Activated T-cell treated with anti-CD3 and anti-CD28 coated beads, Interleukin-2, amount 50 U/mL, for 72 hours (primary cell): ENCODE results near the gene RSPH1. TPM values are rescaled to one million over a fixed set of nuclear protein-coding genes. Genes with fewer than 3 reads are reported as not detected.

ENCODE experiments used
- ATAC-seq, 2 donors: fragments of 150-1000 bp; cut with Tn5 transposase; replicated peaks in 1 of 2; 2 replicates each; pipeline ENCODE4 v1.10.0; 2021; ENCODE audit warnings: moderate library complexity in 2 of 2, mild to moderate bottlenecking in 1 of 2
- DNase-seq, 2 donors: peaks; one replicate each; pipeline ENCODE4 v3.0.0; 2021 to 2022; ENCODE audit warnings: mixed read lengths in 1 of 2
- H3K27ac Mint-ChIP-seq: one replicate; pipeline ENCODE4 v1.8.0; 2022; ENCODE audit warnings: mild to moderate bottlenecking, moderate library complexity, mixed read lengths
- H3K27me3 Mint-ChIP-seq: one replicate; pipeline ENCODE4 v1.8.0; 2022; ENCODE audit warnings: low read depth, mixed read lengths
- H3K36me3 Mint-ChIP-seq, 2 donors: one replicate each; pipeline ENCODE4 v1.8.0; 2022; ENCODE audit warnings: mixed read lengths in 2 of 2, mild to moderate bottlenecking in 1 of 2; ENCODE audit not compliant: insufficient read depth in 2 of 2
- H3K4me1 Mint-ChIP-seq: one replicate; pipeline ENCODE4 v1.8.0; 2022; ENCODE audit warnings: low read depth, mixed read lengths
- H3K4me3 Mint-ChIP-seq, 2 donors: one replicate each; pipeline ENCODE4 v1.8.0; 2022; ENCODE audit warnings: mild to moderate bottlenecking in 2 of 2, mixed read lengths in 2 of 2, moderate library complexity in 2 of 2
- H3K9me3 Mint-ChIP-seq, 2 donors: one replicate each; pipeline ENCODE4 v1.8.0; 2022; ENCODE audit warnings: mixed read lengths in 2 of 2
- total RNA-seq, 2 donors: library from RNA; stranded (reverse); gene quantifications; one replicate each; pipeline ENCODE4 v1.2.3, GENCODE V29; 2022

Gene RSPH1
- total RNA-seq, 2 donors from 2014 or later = 0.19 to 0.36 TPM

DNA sequence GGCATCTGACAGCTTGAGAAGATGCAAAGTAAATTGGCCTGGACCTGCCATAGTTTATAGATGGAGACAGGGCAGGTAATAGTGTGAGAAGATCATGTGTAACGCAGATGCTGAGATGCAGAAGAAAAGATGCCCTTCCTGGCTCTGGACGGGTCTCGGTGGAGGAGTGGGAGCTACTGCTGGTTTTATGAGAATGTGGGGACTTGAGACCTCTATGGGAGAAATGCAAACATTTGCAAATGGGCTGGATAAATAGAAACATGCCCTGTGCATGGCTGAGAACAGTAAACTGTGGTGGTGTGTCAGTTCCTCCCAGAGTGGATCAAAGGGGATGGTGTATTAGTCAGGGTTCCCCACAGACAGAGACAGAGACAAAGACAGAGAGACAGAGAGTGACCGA, 70.4 kb downstream of the RSPH1 start:
- Mint-ChIP-seq H3K9me3 (peaks cover 0 to 1% of the 10 kb centered on the region in 2 donors), H3K36me3 (peaks cover 19 to 45% of the 10 kb centered on the region in 2 donors), H3K27ac (peak overlapping the region; percentile 38), H3K4me1 (peaks cover 71% of the 10 kb centered on the region), H3K27me3 (no peaks in the 10 kb centered on the region), H3K4me3 (peak overlapping the region; percentile 68)
- ATAC-seq (peak; percentile 69 to 74), DNase-seq (peak in 1 of 2 donors; percentile 46)

DNA sequence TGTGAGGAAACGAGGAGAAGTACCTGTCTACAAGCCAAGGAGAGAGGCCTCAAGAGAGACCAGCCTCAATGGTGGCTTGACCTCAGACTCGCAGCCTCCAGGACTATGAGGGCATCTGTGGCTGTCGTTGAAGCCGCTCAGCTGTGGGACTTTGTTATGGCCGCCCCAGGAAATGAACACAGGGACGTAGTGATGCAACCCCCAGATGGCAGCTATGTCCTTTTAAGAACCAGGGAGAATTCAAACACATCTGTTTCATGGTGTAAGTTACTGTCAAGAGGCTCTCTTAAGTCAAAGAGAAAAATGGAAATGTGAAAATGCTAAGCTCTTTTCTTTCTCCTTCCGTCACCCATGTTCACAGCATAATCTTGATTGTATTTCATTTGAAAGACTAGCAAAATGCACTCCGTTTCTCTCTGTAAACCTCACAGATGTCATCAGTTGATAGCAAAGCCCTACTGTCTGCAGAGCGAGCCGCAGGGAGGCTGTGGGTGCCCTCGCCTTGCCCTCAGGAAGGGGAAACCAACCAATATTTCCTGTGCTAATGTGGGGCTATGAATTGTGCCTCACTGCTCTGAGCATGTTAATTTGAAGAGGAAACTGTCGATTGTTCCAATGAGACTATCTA, 71.0 kb downstream of the RSPH1 start:
- Mint-ChIP-seq H3K27me3 (no peaks in the 10 kb centered on the region), H3K27ac (peak overlapping the region; percentile 38), H3K9me3 (peaks cover 0 to 1% of the 10 kb centered on the region in 2 donors), H3K36me3 (peaks cover 21 to 49% of the 10 kb centered on the region in 2 donors), H3K4me1 (peaks cover 75% of the 10 kb centered on the region), H3K4me3 (peak overlapping the region; percentile 68)
- ATAC-seq = peak; percentile 68 to 73
- DNase-seq = peak; percentile 74 to 76

DNA sequence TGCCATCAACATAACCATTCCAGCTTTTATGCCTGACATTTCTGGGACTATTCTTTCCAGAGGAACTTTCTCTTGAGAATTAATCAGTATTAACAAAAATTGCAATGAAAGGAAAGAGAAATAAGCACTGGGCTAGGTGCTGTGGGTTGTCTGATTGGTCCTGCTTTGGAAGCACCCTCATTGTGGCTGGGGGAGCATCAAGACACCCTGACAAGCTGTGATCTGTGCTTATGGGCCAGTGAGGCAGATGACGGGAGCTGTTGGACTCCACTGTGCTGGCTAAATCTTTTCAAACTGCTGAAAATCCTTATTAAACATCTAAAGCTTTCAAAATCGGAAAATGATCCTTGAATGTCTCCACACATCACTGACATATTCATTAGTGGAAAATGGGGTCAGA, 72.3 kb downstream of the RSPH1 start:
- ATAC-seq (peak in 1 of 2 donors; percentile 5), DNase-seq (no peak)
- Mint-ChIP-seq H3K9me3 (peaks cover 5 to 7% of the 10 kb centered on the region in 2 donors), H3K27me3 (no peaks in the 10 kb centered on the region), H3K4me3 (peak overlapping the region; percentile 68), H3K27ac (peak overlapping the region; percentile 33), H3K4me1 (peaks cover 88% of the 10 kb centered on the region), H3K36me3 (peaks cover 29 to 58% of the 10 kb centered on the region in 2 donors)

DNA sequence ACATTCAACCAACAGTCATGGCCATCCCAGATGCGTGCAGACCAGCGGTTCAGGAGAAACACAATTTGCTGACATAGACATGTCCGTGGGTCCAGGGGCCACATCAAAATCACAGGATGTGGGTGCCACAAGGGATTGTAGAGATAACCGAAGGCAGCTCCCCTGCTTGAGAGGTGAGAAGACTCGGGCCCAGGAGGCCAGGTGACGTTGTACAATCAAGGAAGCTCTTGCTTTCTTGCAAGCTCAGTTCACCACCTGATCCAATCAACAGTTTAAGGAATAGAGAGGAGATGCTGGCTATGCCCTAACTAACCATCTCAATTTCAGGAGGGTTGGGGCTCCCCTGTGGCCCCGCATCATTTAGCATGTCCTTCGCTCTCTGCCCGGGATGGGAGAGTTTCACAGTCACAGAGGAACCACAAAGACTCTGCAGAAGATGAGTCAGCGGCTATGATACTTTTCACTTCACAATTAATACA, 72.8 kb downstream of the RSPH1 start:
- H3K4me1 Mint-ChIP-seq = peaks cover 92% of the 10 kb centered on the region
- peak; percentile 67 to 71 for DNase-seq
- H3K27me3 Mint-ChIP-seq = no peaks in the 10 kb centered on the region
- peaks cover 31 to 62% of the 10 kb centered on the region in 2 donors for H3K36me3 Mint-ChIP-seq
- H3K4me3 Mint-ChIP-seq = peak overlapping the region; percentile 68
- peak; percentile 68 to 71 for ATAC-seq
- H3K27ac Mint-ChIP-seq = peak overlapping the region; percentile 33
- peaks cover 5 to 7% of the 10 kb centered on the region in 2 donors for H3K9me3 Mint-ChIP-seq

Other genes with a start within 250 kb of the RSPH1 start
- gene TFF3, start 180.8 kb downstream of the RSPH1 start, total RNA-seq = not detected
- gene TFF2, start 145.2 kb downstream of the RSPH1 start, total RNA-seq = not detected
- 1 to 10 TPM in 1 of 2 donors, under 1 TPM in 1; 0.97 to 1.7 TPM for gene TFF1, start 129.7 kb downstream of the RSPH1 start, total RNA-seq
- gene TMPRSS3, start 100.2 kb downstream of the RSPH1 start, total RNA-seq = 10 to 100 TPM; 57.1 to 91.9 TPM
- 10 to 100 TPM; 54.5 to 57.4 TPM for gene UBASH3A, start 92.3 kb downstream of the RSPH1 start, total RNA-seq
- gene SLC37A1, start 17.6 kb upstream of the RSPH1 start, total RNA-seq = 10 to 100 TPM; 27.5 to 37.6 TPM
- 10 to 100 TPM; 11.8 to 19.3 TPM for gene PDE9A, start 157.4 kb upstream of the RSPH1 start, total RNA-seq